Trophoblast cell (in vitro differentiated cells and primary cell): Measurements from ENCODE around the gene ADO.

ENCODE experiments used
- DNase-seq, 2 donors: peaks; one replicate each; pipeline ENCODE4 v3.0.0-alpha.2; 2016
- H2AFZ ChIP-seq: 2 replicates; pipeline ENCODE4 v1.6.1; 2013; ENCODE audit warnings: low read length, moderate library complexity, mild to moderate bottlenecking; ENCODE audit not compliant: insufficient read depth, poor library complexity
- H2AK5ac ChIP-seq: 2 replicates; pipeline ENCODE4 v1.6.1; 2013; ENCODE audit warnings: mild to moderate bottlenecking, low read length
- H2BK120ac ChIP-seq: 2 replicates; pipeline ENCODE4 v1.6.1; 2013; ENCODE audit warnings: low read length, mild to moderate bottlenecking, moderate library complexity; ENCODE audit not compliant: insufficient read depth, poor library complexity
- H2BK12ac ChIP-seq: 2 replicates; pipeline ENCODE4 v1.6.1; 2013; ENCODE audit warnings: mild to moderate bottlenecking, low read length, moderate library complexity
- H2BK5ac ChIP-seq: 2 replicates; pipeline ENCODE4 v1.6.1; 2013; ENCODE audit warnings: low read length, low read depth, moderate library complexity, mild to moderate bottlenecking; ENCODE audit not compliant: poor library complexity
- H3K14ac ChIP-seq: 2 replicates; pipeline ENCODE4 v1.6.1; 2013; ENCODE audit warnings: mild to moderate bottlenecking, low read length
- H3K18ac ChIP-seq: 2 replicates; pipeline ENCODE4 v1.6.1; 2013; ENCODE audit warnings: mild to moderate bottlenecking, low read length
- H3K23ac ChIP-seq: 2 replicates; pipeline ENCODE4 v1.6.1; 2013; ENCODE audit warnings: low read length
- H3K27ac ChIP-seq: 2 replicates; pipeline ENCODE4 v1.5.1; 2013; ENCODE audit warnings: low read depth, mild to moderate bottlenecking, inconsistent platforms, low read length, moderate library complexity
- H3K27me3 ChIP-seq: 2 replicates; pipeline ENCODE4 v1.6.1; 2013; ENCODE audit warnings: inconsistent platforms, mild to moderate bottlenecking, low read length, moderate library complexity; ENCODE audit not compliant: insufficient read depth
- H3K36me3 ChIP-seq, 2 experiments: 1 replicate in 1 of 2; 2 replicates in 1 of 2; pipeline ENCODE4 v1.6.1; 2013; ENCODE audit warnings: low read length in 2 of 2, mild to moderate bottlenecking in 2 of 2, moderate library complexity in 1 of 2; ENCODE audit not compliant: insufficient read depth in 2 of 2, control insufficient read depth in 1 of 2
- H3K4ac ChIP-seq: 2 replicates; pipeline ENCODE4 v1.6.1; 2013; ENCODE audit warnings: low read depth, mild to moderate bottlenecking, low read length, moderate library complexity
- H3K4me1 ChIP-seq, 2 experiments: 1 replicate in 1 of 2; 2 replicates in 1 of 2; pipeline ENCODE4 v1.6.1; 2013; ENCODE audit warnings: low read length in 2 of 2, mild to moderate bottlenecking in 2 of 2, moderate library complexity in 1 of 2; ENCODE audit not compliant: insufficient read depth in 2 of 2, control insufficient read depth in 1 of 2
- H3K4me2 ChIP-seq: 2 replicates; pipeline ENCODE4 v1.6.1; 2013; ENCODE audit warnings: inconsistent platforms, mild to moderate bottlenecking, low read length, moderate library complexity
- H3K4me3 ChIP-seq: 2 replicates; pipeline ENCODE4 v1.5.1; 2013; ENCODE audit warnings: mild to moderate bottlenecking, low read depth, low read length, inconsistent platforms
- H3K79me1 ChIP-seq: one replicate; pipeline ENCODE4 v1.6.1; 2013; ENCODE audit warnings: low read length
- H3K79me2 ChIP-seq: 2 replicates; pipeline ENCODE4 v1.6.1; 2013; ENCODE audit warnings: low read length, mild to moderate bottlenecking; ENCODE audit not compliant: control insufficient read depth, insufficient read depth, poor library complexity
- H3K9ac ChIP-seq: 2 replicates; pipeline ENCODE4 v1.6.1; 2013; ENCODE audit warnings: mild to moderate bottlenecking, low read length
- H3K9me3 ChIP-seq: 2 replicates; pipeline ENCODE4 v1.6.1; 2013; ENCODE audit warnings: low read depth, mild to moderate bottlenecking, control low read depth, inconsistent platforms, low read length; ENCODE audit not compliant: insufficient read depth
- H4K12ac ChIP-seq: 2 replicates; pipeline ENCODE4 v1.6.1; 2013; ENCODE audit warnings: low read depth, mild to moderate bottlenecking, low read length, moderate library complexity
- H4K8ac ChIP-seq: 2 replicates; pipeline ENCODE4 v1.6.1; 2013; ENCODE audit warnings: low read depth, mild to moderate bottlenecking, low read length, moderate library complexity
- H4K91ac ChIP-seq: one replicate; pipeline ENCODE4 v1.6.1; 2013; ENCODE audit warnings: low read depth, mild to moderate bottlenecking, low read length, moderate library complexity
- WGBS: extraction: QIAGEN DNeasy Blood & Tissue Kit; methylation state at CpG from one replicate; pipeline ENCODE4 v1.1.7; 2013; ENCODE audit warnings: missing lambda C conversion rate; ENCODE audit not compliant: insufficient read length, insufficient coverage; ENCODE audit errors: extremely low coverage; 5-methylcytosine and 5-hydroxymethylcytosine counted together

The ADO gene

DNA sequence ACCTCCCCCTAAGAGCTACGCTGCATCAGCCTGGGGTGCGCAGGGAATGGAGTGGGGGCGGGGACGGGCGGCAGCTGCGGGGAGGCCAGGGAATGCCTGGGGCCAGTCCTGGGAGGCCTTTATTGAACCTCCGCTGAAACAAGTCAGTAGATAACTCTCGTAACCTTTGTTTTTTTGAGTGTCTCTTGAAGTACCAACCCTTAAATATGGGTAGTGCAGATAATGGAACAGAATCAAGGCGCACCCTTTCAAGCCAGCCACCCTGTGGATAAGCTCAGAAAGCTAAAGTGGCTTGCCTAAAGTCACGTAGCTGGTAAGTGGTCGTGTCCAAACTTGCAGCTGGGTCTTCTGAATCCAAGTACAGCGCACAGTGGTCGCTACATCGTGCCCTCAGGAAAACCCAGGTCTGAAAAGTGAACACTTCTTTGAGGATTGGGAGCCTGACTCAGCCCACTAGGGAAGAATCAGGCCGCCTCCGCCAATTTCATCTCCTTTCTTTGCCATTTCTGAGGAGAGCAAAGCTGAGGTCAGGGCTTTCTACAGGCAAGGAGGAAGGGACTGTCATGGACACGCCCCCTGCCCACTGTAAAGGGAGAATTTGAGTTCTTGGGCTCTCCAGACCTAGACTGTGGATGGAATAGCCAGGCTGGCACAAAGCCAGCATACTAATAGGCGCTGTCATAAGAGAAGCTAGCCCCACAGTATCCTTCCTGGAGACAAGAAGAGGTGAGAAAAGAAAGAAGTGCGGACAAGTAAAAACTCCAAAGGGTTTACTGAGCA lies 14.8 kb downstream of the ADO start:
- no peak overlapping the region for H2AFZ ChIP-seq
- H3K4me3 ChIP-seq = no peak overlapping the region
- no peaks in the 10 kb centered on the region for H3K79me2 ChIP-seq
- no peak for DNase-seq
- no peak overlapping the region for H2BK5ac ChIP-seq
- H3K4me1 ChIP-seq = peaks cover 21 to 25% of the 10 kb centered on the region in 2 experiments
- no peak overlapping the region for H3K4me2 ChIP-seq
- H3K79me1 ChIP-seq = peaks cover 1% of the 10 kb centered on the region
- no peak overlapping the region for H4K12ac ChIP-seq
- no peak overlapping the region for H3K27ac ChIP-seq
- peaks cover 36% of the 10 kb centered on the region for H3K27me3 ChIP-seq
- H3K9ac ChIP-seq = no peak overlapping the region
- H4K8ac ChIP-seq = no peak overlapping the region
- H2AK5ac ChIP-seq = no peak overlapping the region
- H4K91ac ChIP-seq = no peak overlapping the region
- no peak overlapping the region for H3K14ac ChIP-seq
- H3K18ac ChIP-seq = no peak overlapping the region
- H3K4ac ChIP-seq = no peak overlapping the region
- H2BK120ac ChIP-seq = no peak overlapping the region
- WGBS = no CpG with 5 or more reads among the region's 19 CpGs
- H2BK12ac ChIP-seq = no peak overlapping the region
- H3K9me3 ChIP-seq = peaks cover 7% of the 10 kb centered on the region
- H3K23ac ChIP-seq = no peak overlapping the region
- H3K36me3 ChIP-seq = no peaks in the 10 kb centered on the region

DNA sequence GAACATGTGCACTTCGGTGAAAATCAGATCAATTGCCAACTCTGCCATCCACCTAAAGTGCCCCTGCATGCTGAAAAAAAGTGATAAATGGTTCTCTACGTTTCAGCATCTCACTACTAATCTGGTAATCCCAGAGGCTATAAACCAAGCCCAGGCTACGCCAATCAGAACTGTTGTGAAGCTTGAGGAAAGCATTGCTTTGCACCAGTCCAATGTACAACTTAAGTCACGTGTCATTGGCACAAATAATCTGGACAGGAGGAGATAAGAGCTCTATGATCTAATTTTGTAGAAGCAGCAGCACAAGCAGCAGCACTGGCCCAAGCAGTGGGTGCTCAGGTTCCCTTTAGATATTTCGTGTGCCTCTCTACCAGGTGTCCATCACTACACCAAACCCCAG lies 16.1 kb downstream of the ADO start:
- Histone ChIP-seq H3K27me3 (peaks cover 23% of the 10 kb centered on the region), H3K23ac (no peak overlapping the region), H3K4ac (no peak overlapping the region), H3K4me2 (no peak overlapping the region), H3K18ac (no peak overlapping the region), H3K27ac (no peak overlapping the region), H2AK5ac (no peak overlapping the region), H4K12ac (no peak overlapping the region), H2BK5ac (no peak overlapping the region), H3K79me2 (no peaks in the 10 kb centered on the region), H2BK120ac (no peak overlapping the region), H4K8ac (no peak overlapping the region), H3K4me3 (no peak overlapping the region), H2AFZ (no peak overlapping the region), H3K36me3 (no peaks in the 10 kb centered on the region), H3K9me3 (peaks cover 7% of the 10 kb centered on the region), H3K79me1 (peaks cover 1% of the 10 kb centered on the region), H3K9ac (no peak overlapping the region), H3K14ac (no peak overlapping the region), H2BK12ac (no peak overlapping the region), H4K91ac (no peak overlapping the region), H3K4me1 (peaks cover 12 to 16% of the 10 kb centered on the region in 2 experiments)
- WGBS = no CpG with 5 or more reads among the region's 5 CpGs
- no peak for DNase-seq

DNA sequence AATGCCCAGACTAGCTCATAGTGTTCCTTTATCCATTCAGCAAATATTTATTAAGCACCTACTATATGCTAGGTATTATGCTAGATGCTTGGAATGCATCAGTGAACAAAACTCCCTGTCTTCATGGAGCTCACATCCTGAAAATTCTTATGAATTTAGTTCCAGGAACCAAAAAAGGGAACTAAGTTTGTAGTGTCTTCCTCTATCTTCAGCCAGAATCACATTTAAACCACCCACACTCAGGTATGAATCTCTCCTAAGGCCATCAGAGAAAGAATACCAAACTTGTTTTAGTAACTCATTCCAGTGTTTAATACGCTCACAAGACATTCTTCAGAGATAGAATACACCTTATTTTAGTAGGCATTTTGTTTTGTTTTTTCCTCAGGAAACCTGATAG lies 21.8 kb downstream of the ADO start:
- no peak overlapping the region for H3K14ac ChIP-seq
- no peak overlapping the region for H2BK120ac ChIP-seq
- no peaks in the 10 kb centered on the region for H3K79me1 ChIP-seq
- H3K27ac ChIP-seq = no peak overlapping the region
- H4K91ac ChIP-seq = no peak overlapping the region
- no peak overlapping the region for H4K8ac ChIP-seq
- H3K23ac ChIP-seq = no peak overlapping the region
- no peak overlapping the region for H3K18ac ChIP-seq
- no peak overlapping the region for H3K4me2 ChIP-seq
- H2AFZ ChIP-seq = no peak overlapping the region
- no peaks in the 10 kb centered on the region for H3K79me2 ChIP-seq
- no peak overlapping the region for H3K4me3 ChIP-seq
- no peaks in the 10 kb centered on the region for H3K36me3 ChIP-seq
- DNase-seq = no peak
- WGBS = no CpG with 5 or more reads among the region's 1 CpG
- no peak overlapping the region for H4K12ac ChIP-seq
- no peak overlapping the region for H2BK12ac ChIP-seq
- H3K4ac ChIP-seq = no peak overlapping the region
- H2AK5ac ChIP-seq = no peak overlapping the region
- no peak overlapping the region for H2BK5ac ChIP-seq
- H3K9me3 ChIP-seq = no peaks in the 10 kb centered on the region
- no peak overlapping the region for H3K9ac ChIP-seq
- H3K27me3 ChIP-seq = no peaks in the 10 kb centered on the region
- no peaks in the 10 kb centered on the region for H3K4me1 ChIP-seq

DNA sequence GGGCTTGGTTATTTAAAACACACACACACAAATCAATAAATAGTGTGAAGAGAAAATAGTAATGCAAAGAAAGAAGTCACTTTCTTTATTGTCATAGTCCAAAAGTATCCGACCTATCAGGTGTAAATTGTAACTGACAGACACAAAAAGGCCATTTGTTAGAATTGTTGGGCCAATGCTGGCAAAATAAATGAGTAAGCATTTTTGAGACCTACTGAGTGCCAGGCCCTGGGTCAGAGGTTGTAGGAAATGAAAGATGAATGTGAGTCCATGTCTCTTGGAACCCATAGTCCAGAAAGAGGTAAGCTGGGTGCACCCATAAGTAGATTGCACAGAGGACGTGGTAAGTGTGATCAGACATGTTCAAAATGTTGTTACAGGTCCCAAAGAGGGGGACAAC lies 25.1 kb downstream of the ADO start:
- WGBS = no CpG with 5 or more reads among the region's 2 CpGs

More for the DNA sequence above, 25.1 kb downstream of the ADO start:
- Histone ChIP-seq H3K27me3 (no peaks in the 10 kb centered on the region), H4K91ac (no peak overlapping the region), H3K79me1 (no peaks in the 10 kb centered on the region), H2AFZ (no peak overlapping the region), H2BK5ac (no peak overlapping the region), H3K9me3 (no peaks in the 10 kb centered on the region), H3K4me1 (no peaks in the 10 kb centered on the region), H3K9ac (no peak overlapping the region), H2BK120ac (no peak overlapping the region), H3K23ac (no peak overlapping the region), H3K79me2 (no peaks in the 10 kb centered on the region), H3K4ac (no peak overlapping the region), H3K36me3 (no peaks in the 10 kb centered on the region), H3K27ac (no peak overlapping the region), H4K12ac (no peak overlapping the region), H2BK12ac (no peak overlapping the region), H3K4me3 (no peak overlapping the region), H3K18ac (no peak overlapping the region), H3K4me2 (no peak overlapping the region), H3K14ac (no peak overlapping the region), H4K8ac (no peak overlapping the region), H2AK5ac (no peak overlapping the region)
- no peak for DNase-seq
